Mesenchymal stem cell (in vitro differentiated cells and primary cell): Measurements from ENCODE around the gene TMEM220.

Experiments used
- DNase-seq: peaks from one replicate; pipeline ENCODE4 v3.0.0-alpha.2; 2013
- H2AFZ ChIP-seq: one replicate; pipeline ENCODE4 v1.6.1; 2013; ENCODE audit warnings: low read depth, mild to moderate bottlenecking, control low read depth, inconsistent platforms, low read length, moderate library complexity
- H2AK5ac ChIP-seq: 2 replicates; pipeline ENCODE4 v1.6.1; 2013; ENCODE audit warnings: low read length, moderate library complexity, mild to moderate bottlenecking, inconsistent platforms; ENCODE audit not compliant: severe bottlenecking
- H2BK120ac ChIP-seq: one replicate; pipeline ENCODE4 v1.6.1; 2013; ENCODE audit warnings: low read depth, mild to moderate bottlenecking, inconsistent platforms, low read length, moderate library complexity
- H2BK12ac ChIP-seq, 2 experiments: one replicate each; pipeline ENCODE4 v1.6.1; 2013; ENCODE audit warnings: inconsistent platforms in 2 of 2, low read length in 2 of 2, mild to moderate bottlenecking in 2 of 2, moderate library complexity in 2 of 2, control low read depth in 1 of 2
- H2BK15ac ChIP-seq: one replicate; pipeline ENCODE4 v1.6.1; 2013; ENCODE audit warnings: mild to moderate bottlenecking, low read depth, inconsistent platforms; ENCODE audit not compliant: poor library complexity, severe bottlenecking
- H2BK5ac ChIP-seq: 2 replicates; pipeline ENCODE4 v1.6.1; 2013; ENCODE audit warnings: low read depth, mild to moderate bottlenecking, low read length, control low read depth, inconsistent platforms; ENCODE audit not compliant: poor library complexity, severe bottlenecking
- H3K14ac ChIP-seq, 2 experiments: one replicate each; pipeline ENCODE4 v1.6.1; 2013; ENCODE audit warnings: inconsistent platforms in 2 of 2, low read length in 2 of 2, control low read depth in 1 of 2, mild to moderate bottlenecking in 1 of 2, moderate library complexity in 1 of 2
- H3K18ac ChIP-seq, 2 experiments: one replicate each; pipeline ENCODE4 v1.6.1; 2013; ENCODE audit warnings: inconsistent platforms in 2 of 2, low read length in 2 of 2, control low read depth in 1 of 2, low read depth in 1 of 2, mild to moderate bottlenecking in 1 of 2
- H3K23ac ChIP-seq, 2 experiments: one replicate each; pipeline ENCODE4 v1.6.1; 2013; ENCODE audit warnings: inconsistent platforms in 2 of 2, low read length in 2 of 2, mild to moderate bottlenecking in 2 of 2, moderate library complexity in 2 of 2, control low read depth in 1 of 2
- H3K27ac ChIP-seq: 2 replicates; pipeline ENCODE4 v1.5.1; 2013; ENCODE audit warnings: mild to moderate bottlenecking, moderate library complexity, low read length, control low read depth, inconsistent platforms; ENCODE audit not compliant: poor library complexity, severe bottlenecking
- H3K27me3 ChIP-seq, 2 experiments: 2 replicates each; pipeline versions ENCODE4 v1.6.1 to v1.7.0; 2013; ENCODE audit warnings: low read length in 2 of 2, mild to moderate bottlenecking in 2 of 2, moderate library complexity in 2 of 2, control low read depth in 1 of 2, inconsistent platforms in 1 of 2; ENCODE audit not compliant: control insufficient read depth in 1 of 2, insufficient read depth in 1 of 2
- H3K36me3 ChIP-seq, 2 experiments: 2 replicates each; pipeline versions ENCODE4 v1.6.1 to v1.7.0; 2013; ENCODE audit warnings: low read length in 2 of 2, control low read depth in 1 of 2, inconsistent platforms in 1 of 2, low read depth in 1 of 2, mild to moderate bottlenecking in 1 of 2; ENCODE audit not compliant: insufficient read depth in 2 of 2, control insufficient read depth in 1 of 2
- H3K4ac ChIP-seq, 2 experiments: one replicate each; pipeline ENCODE4 v1.6.1; 2013; ENCODE audit warnings: inconsistent platforms in 2 of 2, low read length in 2 of 2, mild to moderate bottlenecking in 2 of 2, moderate library complexity in 2 of 2, control low read depth in 1 of 2, low read depth in 1 of 2
- H3K4me1 ChIP-seq: 2 replicates; pipeline ENCODE4 v1.6.1; 2013; ENCODE audit warnings: low read depth, low read length, control low read depth; ENCODE audit not compliant: control insufficient read depth, insufficient read depth
- H3K4me2 ChIP-seq: 2 replicates; pipeline ENCODE4 v1.6.1; 2013; ENCODE audit warnings: low read length, mild to moderate bottlenecking, inconsistent platforms; ENCODE audit not compliant: poor library complexity, severe bottlenecking
- H3K4me3 ChIP-seq, 2 experiments: 2 replicates each; pipeline versions ENCODE4 v1.5.1 to v1.7.0; 2013; ENCODE audit warnings: low read length in 2 of 2, mild to moderate bottlenecking in 2 of 2, control low read depth in 1 of 2, low read depth in 1 of 2; ENCODE audit not compliant: insufficient read depth in 1 of 2
- H3K79me1 ChIP-seq: replicated peaks from 2 replicates; pipeline ENCODE4 v1.6.1; 2013; ENCODE audit warnings: mild to moderate bottlenecking, control low read depth, low read length, inconsistent platforms; ENCODE audit not compliant: poor library complexity, severe bottlenecking
- H3K9ac ChIP-seq: 2 replicates; pipeline ENCODE4 v1.7.0; 2013; ENCODE audit warnings: mild to moderate bottlenecking, low read length, moderate library complexity
- H3K9me3 ChIP-seq: 2 replicates; pipeline ENCODE4 v1.7.0; 2013; ENCODE audit warnings: mild to moderate bottlenecking, low read length; ENCODE audit not compliant: control insufficient read depth
- H4K8ac ChIP-seq: one replicate; pipeline ENCODE4 v1.6.1; 2013; ENCODE audit warnings: inconsistent platforms, mild to moderate bottlenecking, low read length, moderate library complexity
- H4K91ac ChIP-seq: one replicate; pipeline ENCODE4 v1.6.1; 2013; ENCODE audit warnings: mild to moderate bottlenecking, low read length, inconsistent platforms
- WGBS: methylation state at CpG from one replicate; pipeline ENCODE4 v1.1.7; 2013; ENCODE audit warnings: mixed read lengths; 5-methylcytosine and 5-hydroxymethylcytosine counted together

The TMEM220 gene

DNA sequence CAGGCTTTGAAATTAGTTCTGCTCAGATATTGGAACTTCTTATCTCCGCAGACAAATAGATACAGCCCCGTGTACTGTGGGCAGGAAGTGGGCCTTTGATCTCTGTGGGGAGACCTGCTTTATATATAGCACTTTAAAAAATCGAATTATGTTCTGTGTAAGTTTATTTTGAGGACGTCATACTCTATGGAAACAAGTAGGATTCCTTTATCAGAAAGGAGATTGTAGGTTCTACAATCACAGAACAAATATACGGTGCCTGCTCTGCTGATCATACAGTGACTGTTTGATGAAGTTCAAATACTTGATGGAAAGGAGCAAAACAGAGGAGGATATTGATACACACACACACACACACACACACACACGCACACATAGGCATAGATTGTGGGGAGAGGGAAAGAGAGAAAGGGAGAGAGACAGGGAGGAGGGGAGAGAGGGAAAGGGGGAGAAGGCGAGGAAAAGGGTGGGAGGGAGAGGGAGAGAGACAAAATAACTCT lies 14.7 kb upstream of the TMEM220 start:
- WGBS = 78% methylated on average over 5 of the region's 7 CpGs
- no peak overlapping the region for H2BK12ac ChIP-seq
- no peak overlapping the region for H3K27ac ChIP-seq
- H3K36me3 ChIP-seq = no peaks in the 10 kb centered on the region
- H3K23ac ChIP-seq = no peak overlapping the region
- H2AFZ ChIP-seq = no peak overlapping the region
- DNase-seq = no peak
- no peak overlapping the region for H3K18ac ChIP-seq
- no peaks in the 10 kb centered on the region for H3K4me1 ChIP-seq
- no peak overlapping the region for H3K4me2 ChIP-seq
- no peaks in the 10 kb centered on the region for H3K79me1 ChIP-seq
- no peak overlapping the region for H4K91ac ChIP-seq
- no peak overlapping the region for H4K8ac ChIP-seq
- H3K4ac ChIP-seq = no peak overlapping the region
- H3K9ac ChIP-seq = peak overlapping the region; percentile 50
- no peak overlapping the region for H3K4me3 ChIP-seq
- no peak overlapping the region for H2BK15ac ChIP-seq
- H2AK5ac ChIP-seq = no peak overlapping the region
- no peak overlapping the region for H2BK5ac ChIP-seq
- no peaks in the 10 kb centered on the region for H3K9me3 ChIP-seq
- H2BK120ac ChIP-seq = no peak overlapping the region
- H3K14ac ChIP-seq = no peak overlapping the region
- H3K27me3 ChIP-seq = peaks cover 0 to 15% of the 10 kb centered on the region in 2 experiments

DNA sequence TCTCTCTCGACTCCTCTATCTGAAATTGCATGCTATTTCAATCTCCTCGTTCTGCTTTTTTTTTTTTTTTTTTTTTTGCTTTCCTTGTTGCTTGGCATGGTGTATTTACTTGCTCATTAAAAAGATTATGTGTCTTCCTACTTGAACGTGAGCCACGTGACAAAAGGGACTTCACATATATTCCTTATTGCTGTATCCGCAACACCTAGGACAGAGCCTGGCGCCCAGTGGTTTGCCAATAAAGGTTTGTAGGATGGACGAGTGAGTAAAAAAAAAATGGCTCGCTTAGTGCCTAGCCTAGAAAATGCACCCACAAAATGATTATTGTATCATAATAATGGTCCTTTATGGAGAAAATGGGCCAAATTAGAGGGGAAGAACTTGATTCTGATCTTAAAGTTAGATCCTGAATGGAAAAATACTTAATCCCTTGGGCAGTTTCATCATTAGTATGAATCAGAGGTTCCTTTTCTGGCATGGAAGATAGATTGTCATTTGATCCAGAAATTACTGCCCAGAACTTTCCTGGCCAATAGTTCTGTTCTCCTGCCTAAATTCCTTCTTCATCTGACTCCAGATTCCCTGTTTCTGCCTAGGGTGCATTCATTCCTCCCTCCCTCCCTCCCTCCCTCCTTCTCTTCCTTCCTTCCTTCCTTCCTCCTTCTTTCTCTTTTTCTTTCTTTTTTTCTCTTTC lies 13.6 kb upstream of the TMEM220 start:
- Histone ChIP-seq H3K18ac (no peak overlapping the region), H2AK5ac (no peak overlapping the region), H4K91ac (no peak overlapping the region), H4K8ac (no peak overlapping the region), H3K4me3 (peak overlapping the region in 1 of 2 experiments; percentile 16), H3K27me3 (peaks cover 0 to 17% of the 10 kb centered on the region in 2 experiments), H3K79me1 (no peaks in the 10 kb centered on the region), H3K4me1 (no peaks in the 10 kb centered on the region), H3K36me3 (no peaks in the 10 kb centered on the region), H3K4ac (no peak overlapping the region), H2AFZ (no peak overlapping the region), H3K4me2 (no peak overlapping the region), H3K9me3 (no peaks in the 10 kb centered on the region), H3K9ac (peak overlapping the region; percentile 36), H3K14ac (no peak overlapping the region), H3K23ac (no peak overlapping the region), H2BK12ac (no peak overlapping the region), H2BK15ac (no peak overlapping the region), H2BK120ac (no peak overlapping the region), H3K27ac (no peak overlapping the region), H2BK5ac (no peak overlapping the region)
- DNase-seq = no peak
- 81% methylated on average over 4 of the region's 8 CpGs for WGBS

DNA sequence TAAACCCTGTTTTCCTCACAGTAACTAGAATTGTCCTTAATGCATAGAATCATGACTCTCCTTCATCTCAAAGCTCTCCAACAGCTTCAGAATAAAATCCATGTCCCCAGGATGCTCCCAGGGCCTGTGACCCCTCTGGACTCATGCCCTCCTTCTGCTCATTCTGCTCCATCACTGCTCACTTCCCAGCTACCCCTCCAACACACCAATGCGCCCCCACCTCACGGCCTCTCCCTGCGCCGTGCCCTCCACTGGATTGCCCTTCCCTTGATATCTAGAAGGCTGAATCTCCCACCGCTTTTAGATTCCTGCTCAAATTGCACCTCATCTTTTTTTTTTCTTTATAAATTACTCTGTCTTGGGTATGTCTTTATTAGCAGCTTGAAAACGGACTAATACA lies 12.6 kb upstream of the TMEM220 start:
- H2BK12ac ChIP-seq = no peak overlapping the region
- H3K27ac ChIP-seq = no peak overlapping the region
- H3K4me1 ChIP-seq = no peaks in the 10 kb centered on the region
- DNase-seq = no peak
- peaks cover 0 to 25% of the 10 kb centered on the region in 2 experiments for H3K27me3 ChIP-seq
- H3K9me3 ChIP-seq = no peaks in the 10 kb centered on the region
- H3K79me1 ChIP-seq = no peaks in the 10 kb centered on the region
- no peak overlapping the region for H3K4ac ChIP-seq
- no peak overlapping the region for H4K91ac ChIP-seq
- H3K4me2 ChIP-seq = no peak overlapping the region
- H3K18ac ChIP-seq = no peak overlapping the region
- no peak overlapping the region for H2BK5ac ChIP-seq
- H2AK5ac ChIP-seq = no peak overlapping the region
- no peak overlapping the region for H3K14ac ChIP-seq
- no peak overlapping the region for H2BK15ac ChIP-seq
- H4K8ac ChIP-seq = no peak overlapping the region
- no peak overlapping the region for H3K4me3 ChIP-seq
- H2BK120ac ChIP-seq = no peak overlapping the region
- no peak overlapping the region for H2AFZ ChIP-seq
- H3K9ac ChIP-seq = no peak overlapping the region
- H3K23ac ChIP-seq = no peak overlapping the region
- H3K36me3 ChIP-seq = no peaks in the 10 kb centered on the region
- 93% methylated on average over 4 of the region's 6 CpGs for WGBS

GRCh38 chr17:10741416-10742135 lies 11.8 kb upstream of the TMEM220 start:
- no peak overlapping the region for H2BK5ac ChIP-seq
- no peak overlapping the region for H2AFZ ChIP-seq
- H4K91ac ChIP-seq = no peak overlapping the region
- WGBS = 88% methylated on average over 9 of the region's 10 CpGs
- no peaks in the 10 kb centered on the region for H3K9me3 ChIP-seq
- no peaks in the 10 kb centered on the region for H3K79me1 ChIP-seq
- no peak overlapping the region for H3K18ac ChIP-seq
- no peak overlapping the region for H2BK12ac ChIP-seq
- H3K36me3 ChIP-seq = no peaks in the 10 kb centered on the region
- H3K27ac ChIP-seq = no peak overlapping the region
- peaks cover 0 to 25% of the 10 kb centered on the region in 2 experiments for H3K27me3 ChIP-seq
- H3K23ac ChIP-seq = no peak overlapping the region
- H3K4me1 ChIP-seq = no peaks in the 10 kb centered on the region
- no peak overlapping the region for H3K14ac ChIP-seq
- no peak overlapping the region for H2BK15ac ChIP-seq
- no peak overlapping the region for H2BK120ac ChIP-seq
- no peak overlapping the region for H2AK5ac ChIP-seq
- no peak for DNase-seq
- no peak overlapping the region for H3K9ac ChIP-seq
- H3K4ac ChIP-seq = no peak overlapping the region
- H3K4me3 ChIP-seq = no peak overlapping the region
- H4K8ac ChIP-seq = no peak overlapping the region
- H3K4me2 ChIP-seq = no peak overlapping the region
